Activated CD4-positive, CD25-positive, alpha-beta regulatory T cell treated with anti-CD3 and anti-CD28 coated beads, Interleukin-2, amount 50 U/mL, for 72 hours (primary cell): ENCODE data around the gene ANGEL1.
A peak's percentile ranks its signal among the peaks of the same experiment; 100 is the strongest.

Source experiments
- DNase-seq: peaks from one replicate; pipeline ENCODE4 v3.0.0; 2021

Gene ANGEL1

GRCh38 chr14:76778546-76779215, 34.0 kb downstream of the ANGEL1 start:
- peak; percentile 15 for DNase-seq

- DNase-seq = peak; percentile 20
Measured at GRCh38 chr14:76777721-76778120, 35.0 kb downstream of the ANGEL1 start.

DNA sequence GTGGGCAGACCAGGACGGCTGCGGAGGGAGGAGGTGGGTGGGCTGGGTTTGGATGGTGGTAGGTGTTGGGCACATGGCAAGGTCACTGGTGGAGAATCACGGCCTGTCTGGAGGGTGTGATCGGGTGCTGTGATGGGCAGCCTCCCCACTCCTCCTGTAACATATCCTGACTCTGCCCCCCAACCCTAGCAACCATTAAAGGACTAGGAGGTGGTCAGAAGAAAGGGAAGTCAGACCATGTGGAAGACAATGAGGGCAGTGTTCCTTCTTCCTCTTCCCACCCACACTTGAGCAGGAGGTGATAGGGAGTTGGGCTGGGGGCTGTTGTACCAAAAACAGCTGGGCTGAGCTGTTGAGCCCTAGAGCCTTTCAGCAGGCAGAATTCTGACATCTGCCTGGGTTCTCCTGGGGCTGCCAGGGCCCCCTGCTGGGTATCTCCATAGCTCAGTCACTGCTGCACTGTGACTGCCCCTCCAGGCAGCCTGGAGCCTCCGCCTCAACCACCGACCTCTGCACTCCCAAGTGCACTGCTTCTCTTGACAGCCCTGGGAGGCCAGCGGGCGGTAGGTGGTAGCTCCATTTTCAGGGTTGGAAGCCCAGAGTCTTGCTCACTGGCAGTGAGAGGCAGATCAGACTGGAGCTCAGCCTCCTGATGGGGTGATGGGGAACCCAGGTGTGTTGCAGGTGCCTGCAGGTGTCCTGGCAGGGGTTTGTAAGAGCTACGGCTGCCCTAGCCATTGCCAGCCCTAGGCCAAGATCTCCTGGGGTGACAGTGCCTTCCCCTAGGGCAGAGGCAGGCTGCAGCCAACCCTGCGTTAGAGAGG, 36.0 kb downstream of the ANGEL1 start:
- DNase-seq = peak; percentile 26

DNA sequence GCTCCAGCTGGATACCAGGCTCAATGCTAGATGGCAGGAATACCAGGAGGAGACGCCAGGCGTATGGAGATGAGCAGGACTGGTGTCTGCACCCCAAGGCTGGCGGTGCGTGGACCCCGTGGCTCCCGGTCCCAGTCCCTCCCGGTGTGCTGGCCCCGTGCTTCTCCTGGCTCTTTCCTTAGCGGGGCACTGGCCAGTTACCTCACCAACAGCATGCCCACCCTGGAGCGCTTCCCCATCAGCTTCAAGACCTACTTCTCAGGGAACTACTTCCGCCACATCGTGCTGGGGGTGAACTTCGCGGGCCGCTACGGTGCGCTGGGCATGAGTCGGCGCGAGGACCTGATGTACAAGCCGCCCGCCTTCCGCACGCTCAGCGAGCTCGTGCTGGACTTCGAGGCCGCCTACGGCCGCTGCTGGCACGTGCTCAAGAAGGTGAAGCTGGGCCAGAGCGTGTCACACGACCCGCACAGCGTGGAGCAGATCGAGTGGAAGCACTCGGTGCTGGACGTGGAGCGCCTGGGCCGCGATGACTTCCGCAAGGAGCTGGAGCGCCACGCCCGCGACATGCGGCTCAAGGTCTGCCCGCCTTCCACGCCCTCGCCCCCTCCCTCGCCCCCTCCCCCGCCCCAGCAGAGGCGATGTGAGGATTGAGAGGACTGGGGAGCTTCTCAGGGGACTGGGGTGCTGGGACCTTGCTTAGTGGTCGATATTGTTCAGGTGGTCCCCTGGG, 36.8 kb downstream of the ANGEL1 start:
- DNase-seq = no peak

DNA sequence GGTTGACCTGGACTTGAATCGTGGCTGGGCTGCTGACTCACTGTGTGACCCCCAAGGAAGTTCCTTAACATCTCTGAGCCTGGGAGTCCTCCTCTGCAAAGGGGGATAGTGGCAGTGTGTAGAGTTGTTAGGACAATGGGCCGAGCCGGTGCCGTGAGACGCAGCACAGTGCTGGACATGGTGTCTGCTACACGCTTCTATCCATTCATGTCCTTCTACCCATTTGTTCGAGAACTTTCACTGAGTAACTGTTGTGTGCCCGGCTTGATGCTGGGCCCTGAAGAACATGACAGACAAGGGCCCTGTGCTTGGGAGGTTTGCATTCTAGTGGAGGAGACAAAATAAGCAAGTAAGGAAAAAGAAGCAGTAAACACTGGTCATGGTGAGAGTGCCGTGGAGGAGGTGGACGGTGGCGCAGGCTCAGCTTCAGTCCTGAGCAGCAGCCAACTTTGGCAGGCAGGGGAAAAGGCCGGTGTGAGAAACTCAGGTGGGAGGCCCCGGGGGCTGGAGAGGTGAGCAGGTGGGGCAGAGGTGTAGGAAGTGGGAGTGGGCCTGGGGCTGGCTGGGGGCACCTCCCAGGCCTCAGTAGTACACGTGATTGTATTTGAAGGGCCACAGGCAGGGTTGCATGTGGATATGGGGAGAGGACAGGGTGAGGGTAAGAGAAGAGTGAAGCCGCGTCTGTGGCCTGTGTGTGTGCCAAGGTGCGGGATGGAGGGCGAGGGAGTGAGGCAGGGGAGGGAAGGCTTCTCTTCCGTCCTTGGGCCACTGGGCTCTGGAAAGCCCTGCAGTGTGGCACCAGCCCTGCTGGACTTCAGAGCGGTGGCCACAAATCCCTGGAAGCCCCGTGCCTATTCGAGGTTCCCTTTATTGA, 37.6 kb downstream of the ANGEL1 start:
- DNase-seq = no peak

GRCh38 chr14:76773956-76774820, 38.5 kb downstream of the ANGEL1 start:
- no peak for DNase-seq

DNA sequence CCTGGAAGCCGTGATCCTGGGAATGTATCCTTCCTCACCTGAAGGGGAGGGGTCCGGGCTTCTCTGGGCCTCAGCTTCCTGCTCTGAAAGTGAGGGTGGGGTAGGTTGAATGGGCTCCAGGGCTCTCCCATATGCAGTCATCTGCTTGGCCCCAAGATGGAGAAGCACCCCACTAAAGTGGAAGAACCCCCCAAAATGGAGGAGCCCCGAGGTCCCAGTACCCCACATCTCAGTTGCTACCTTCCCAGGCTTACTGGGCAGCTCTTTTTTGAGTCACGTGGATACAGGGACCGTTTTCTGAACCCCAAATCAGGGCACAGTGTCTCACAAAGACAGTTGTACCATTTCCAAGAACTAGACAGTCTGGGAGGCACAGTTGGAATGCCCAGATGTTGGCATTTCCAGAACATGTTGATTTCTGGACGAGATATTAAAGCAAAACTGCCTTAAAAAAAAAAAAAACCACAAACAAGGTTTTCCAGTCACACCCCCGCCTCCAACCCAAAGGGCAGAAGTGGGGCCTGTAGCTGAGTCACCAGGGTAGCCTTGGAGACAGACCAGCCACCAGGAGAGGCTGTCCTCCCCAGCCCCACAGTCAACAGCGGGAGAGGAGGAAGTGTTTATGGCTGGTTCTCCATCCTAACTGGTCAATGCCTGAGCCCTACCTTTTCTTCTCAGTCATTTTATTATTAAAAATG, 39.3 kb downstream of the ANGEL1 start:
- no peak for DNase-seq

- no peak for DNase-seq
Measured at GRCh38 chr14:76772300-76773187, 40.1 kb downstream of the ANGEL1 start.

DNA sequence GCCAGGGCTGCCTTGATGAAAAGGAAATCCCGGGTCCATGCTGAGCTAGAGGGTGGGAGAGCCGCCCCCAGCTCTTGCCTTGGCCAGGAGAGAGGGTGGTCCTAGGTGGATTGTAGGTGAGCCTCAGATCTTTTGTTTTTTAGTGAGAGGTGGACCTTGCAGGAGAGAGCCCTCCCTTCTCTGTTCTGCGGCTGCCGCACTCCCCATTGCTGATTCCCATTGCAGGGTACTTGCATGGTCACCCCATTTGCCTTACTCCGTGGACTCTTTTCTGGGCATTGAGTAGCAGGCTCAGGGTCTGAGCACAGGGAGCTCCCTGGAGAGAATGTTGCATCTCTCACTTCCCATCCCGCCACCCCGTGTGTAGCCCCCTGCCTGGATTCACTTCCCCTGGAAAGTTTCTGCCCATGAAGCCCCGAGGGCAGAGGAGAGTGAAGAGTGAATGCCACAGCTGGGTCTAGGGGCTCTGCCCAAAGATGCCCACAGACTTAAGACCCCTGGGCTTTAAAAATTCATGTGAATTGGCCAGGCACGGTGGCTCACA, 41.2 kb downstream of the ANGEL1 start:
- DNase-seq = no peak

DNA sequence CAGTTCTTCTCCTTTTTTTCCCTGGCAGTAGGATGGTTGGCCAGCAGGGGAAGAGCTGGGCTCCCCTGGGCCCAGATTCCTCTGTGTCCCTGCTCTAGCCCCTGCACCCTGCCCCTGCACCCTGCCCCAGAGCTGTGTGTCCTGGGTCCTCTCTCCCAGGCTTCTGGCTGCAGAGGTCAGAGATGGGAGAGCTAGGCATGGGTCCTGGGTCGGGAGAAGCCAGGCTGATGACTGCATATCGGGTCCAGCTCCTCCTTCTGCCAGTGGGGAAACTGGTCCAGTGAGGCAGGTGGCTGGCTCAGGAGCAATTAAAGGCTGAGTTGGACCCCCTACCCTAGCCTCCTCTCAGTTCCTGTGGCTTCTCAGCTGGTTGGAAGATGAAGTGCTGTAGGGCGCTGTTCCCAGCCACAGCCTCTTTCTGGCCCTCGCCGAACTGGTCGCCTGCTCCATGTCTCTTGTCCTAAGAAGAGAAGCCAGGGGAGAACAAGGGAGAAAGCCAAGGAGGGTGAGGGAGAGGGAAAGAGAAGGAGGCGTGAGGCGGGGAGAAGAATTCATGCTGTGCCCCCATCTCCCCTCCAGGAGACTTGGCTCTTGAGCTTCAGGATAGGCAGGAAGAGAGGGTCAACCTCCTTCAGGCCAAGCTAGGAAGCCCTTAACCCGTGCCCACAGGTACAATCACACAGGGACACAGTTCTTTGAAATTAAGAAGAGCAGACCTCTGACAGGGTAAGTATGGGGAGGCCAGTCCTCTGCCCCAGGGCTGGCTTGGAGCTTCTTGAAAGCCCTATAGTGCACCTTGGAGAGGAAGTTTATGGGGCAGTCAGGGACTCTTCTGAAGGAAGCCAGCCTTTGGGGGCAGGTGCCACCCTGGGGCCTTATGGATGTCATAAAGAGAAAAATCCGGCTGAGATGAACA, 41.9 kb downstream of the ANGEL1 start:
- no peak for DNase-seq

- no peak for DNase-seq
Measured at GRCh38 chr14:76769636-76770292, 42.9 kb downstream of the ANGEL1 start.

DNA sequence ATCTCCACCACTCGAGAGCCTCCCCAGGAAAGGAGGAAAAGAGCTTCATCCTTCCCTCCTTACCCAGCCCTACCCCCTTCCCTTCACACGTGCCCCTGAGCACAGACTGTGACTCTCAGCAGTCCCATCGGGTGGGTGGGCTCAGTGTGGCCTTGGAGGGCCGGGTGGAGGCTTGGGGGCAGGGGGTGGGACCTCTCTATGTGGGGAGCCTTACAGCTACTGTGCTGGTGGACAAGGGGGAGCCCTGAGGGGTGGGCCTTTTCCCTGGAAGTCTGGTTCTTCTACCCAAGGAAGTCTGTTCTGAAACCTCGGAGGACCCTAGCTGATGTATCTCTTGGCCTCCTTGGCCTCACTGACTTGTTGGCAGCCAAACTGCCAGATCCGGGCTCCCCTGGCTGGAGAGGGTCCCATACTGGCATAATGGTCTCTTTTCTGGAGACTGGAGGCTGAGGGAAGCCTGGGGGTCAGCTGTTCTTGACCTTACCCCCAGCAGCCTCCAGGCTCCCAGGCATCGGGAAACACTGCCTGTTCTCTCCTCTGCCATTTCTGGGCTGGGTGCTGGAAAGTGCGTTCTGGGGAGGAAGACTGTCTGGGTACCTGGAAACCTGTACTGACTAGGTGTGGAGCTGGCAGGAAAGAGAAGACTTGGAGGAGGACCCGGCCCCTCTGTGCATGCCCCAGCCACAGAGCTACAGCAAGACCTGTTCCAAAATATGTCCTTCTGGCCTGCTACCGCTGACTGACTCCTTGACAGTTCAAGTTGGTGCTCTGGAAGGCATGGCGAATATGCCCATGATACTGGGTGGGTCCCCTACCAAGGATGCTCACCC, 43.8 kb downstream of the ANGEL1 start:
- no peak for DNase-seq

DNA sequence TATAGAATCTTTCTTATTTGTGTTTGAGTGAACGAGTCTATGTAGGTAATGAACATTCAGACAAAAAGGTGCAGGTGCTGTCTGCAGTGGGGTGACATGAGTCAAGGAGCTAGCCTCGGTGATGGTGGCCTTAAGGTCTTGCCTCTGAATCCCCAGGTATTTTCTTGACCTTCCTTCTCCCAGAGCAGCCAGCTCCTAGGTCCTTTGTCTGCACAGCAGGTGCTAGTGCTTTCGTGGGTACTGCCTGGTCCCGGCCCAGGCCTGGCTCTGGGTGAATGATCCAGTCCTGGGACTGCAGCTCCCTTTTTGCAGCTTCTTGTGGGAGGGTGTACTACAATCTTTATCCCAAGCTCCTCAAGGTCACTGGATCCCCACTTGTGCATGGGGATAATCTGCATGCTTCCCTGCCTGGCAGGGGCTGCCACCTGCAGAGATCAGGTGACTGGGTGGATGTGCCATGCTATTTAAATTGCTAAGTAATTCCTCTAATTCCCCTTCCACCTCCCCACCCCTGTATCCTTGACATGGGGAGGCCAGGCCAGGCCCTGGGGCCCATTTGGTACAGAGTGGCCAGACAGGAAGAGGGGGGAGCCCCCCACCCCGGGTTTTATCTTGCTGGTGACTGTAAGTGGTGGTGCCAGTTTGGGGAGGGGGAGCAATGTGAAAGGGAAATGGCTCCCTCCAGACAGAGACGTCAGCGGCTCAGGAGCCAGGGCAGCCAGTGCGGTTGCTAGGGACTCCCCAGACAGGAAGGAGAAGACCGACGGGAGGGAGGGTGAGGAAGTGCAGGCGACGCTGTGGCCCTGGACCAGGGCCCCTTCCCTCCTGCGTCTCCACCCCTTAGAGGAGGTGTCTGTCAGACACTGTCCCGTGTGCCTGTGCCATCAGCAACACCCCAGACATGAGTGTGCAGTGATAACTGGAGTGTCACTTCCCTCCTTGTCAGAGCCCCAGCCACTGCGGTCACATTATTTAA, 44.7 kb downstream of the ANGEL1 start:
- DNase-seq = peak; percentile 52

- DNase-seq = no peak
Measured at GRCh38 chr14:76765461-76765931, 47.2 kb downstream of the ANGEL1 start.
